ENCODE data around the gene NEK3.

DNA sequence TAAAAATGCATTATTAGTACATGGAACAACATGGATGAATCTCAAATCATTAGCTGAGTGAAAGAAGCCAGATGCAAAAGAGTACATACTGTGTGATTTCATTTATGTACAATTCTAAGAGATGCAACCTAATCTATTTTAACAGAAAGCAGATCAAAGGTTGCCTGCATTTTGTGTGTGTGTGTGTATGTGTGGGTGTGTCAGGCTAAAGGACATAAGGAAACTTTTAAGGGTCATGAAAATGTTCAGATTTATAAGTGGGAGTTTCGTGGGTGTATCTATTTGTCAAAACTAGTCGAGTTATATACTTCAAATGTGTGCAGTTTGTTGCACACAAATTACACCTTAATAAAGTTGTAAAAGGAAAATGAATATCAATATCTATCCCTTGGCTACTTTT, 17.9 kb upstream of the NEK3 start:
- TF ChIP-seq, protein P1, sequence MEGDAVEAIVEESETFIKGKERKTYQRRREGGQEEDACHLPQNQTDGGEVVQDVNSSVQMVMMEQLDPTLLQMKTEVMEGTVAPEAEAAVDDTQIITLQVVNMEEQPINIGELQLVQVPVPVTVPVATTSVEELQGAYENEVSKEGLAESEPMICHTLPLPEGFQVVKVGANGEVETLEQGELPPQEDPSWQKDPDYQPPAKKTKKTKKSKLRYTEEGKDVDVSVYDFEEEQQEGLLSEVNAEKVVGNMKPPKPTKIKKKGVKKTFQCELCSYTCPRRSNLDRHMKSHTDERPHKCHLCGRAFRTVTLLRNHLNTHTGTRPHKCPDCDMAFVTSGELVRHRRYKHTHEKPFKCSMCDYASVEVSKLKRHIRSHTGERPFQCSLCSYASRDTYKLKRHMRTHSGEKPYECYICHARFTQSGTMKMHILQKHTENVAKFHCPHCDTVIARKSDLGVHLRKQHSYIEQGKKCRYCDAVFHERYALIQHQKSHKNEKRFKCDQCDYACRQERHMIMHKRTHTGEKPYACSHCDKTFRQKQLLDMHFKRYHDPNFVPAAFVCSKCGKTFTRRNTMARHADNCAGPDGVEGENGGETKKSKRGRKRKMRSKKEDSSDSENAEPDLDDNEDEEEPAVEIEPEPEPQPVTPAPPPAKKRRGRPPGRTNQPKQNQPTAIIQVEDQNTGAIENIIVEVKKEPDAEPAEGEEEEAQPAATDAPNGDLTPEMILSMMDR (IDR thresholded peaks at IDR 0.05; ENCODE audit: poor library complexity), result no peak
- no peak for TF ChIP-seq EZH2phosphoT487 (IDR thresholded peaks at IDR 0.05; ENCODE audit: low read depth, severe bottlenecking, unreplicated experiment)
